ENCODE results near the gene TAAR1.
"Not testable (repeated sequence)": the region's sequence is repeated elsewhere in the genome, so short reads cannot be mapped to it uniquely, and the experiment has no call there.

Gene TAAR1

DNA sequence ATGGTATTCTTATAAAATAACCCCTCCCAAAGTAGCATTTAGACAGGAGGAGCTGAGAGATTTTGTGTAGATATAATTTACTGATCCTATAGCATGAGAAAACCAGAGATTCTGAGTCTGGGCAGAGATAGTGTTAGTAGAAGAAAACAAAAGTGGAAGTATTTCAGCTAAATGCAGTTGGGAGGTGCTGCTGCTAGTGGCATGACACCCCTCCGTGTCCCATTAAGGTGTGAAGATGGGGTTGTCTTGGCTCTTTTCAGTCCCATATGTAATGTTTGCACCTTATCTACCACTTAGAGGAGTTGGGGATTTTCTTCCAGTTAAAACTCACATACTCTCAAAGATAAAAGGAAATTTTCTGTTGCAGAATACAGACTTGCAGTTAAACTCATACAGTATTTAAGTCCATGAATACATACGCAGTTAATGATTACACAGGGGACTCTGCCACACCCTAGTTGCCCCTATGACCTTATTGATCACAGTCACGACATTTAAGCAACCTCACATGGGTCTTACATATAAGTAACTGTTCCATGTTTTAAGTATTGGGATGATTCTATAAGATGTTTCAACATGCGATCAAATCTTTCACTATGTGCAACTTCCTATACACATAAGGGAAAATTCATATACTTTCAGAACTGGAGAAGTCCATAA is 46.4 kb downstream of the TAAR1 start:
- ChIA-PET POLR2A (interaction anchor here (0.7 kb wide), 1 partner anchor 358 kb away, joined by 3 read pairs; no protein-coding TSS in a partner anchor), CTCF (no interaction called here)
- DNase-seq (ENCODE audit: extremely low spot score), result no peak
- TF ChIP-seq SP1 (IDR thresholded peaks at IDR 0.05) (no peak), FOXA1 (IDR thresholded peaks at IDR 0.05) (no peak), ELF4 (IDR thresholded peaks at IDR 0.05) (no peak), LEF1 (IDR thresholded peaks at IDR 0.05; ENCODE audit: borderline replicate concordance) (no peak), FOXK2 (IDR thresholded peaks at IDR 0.05) (no peak), ARNT (IDR thresholded peaks at IDR 0.05) (no peak), SUZ12 (IDR thresholded peaks at IDR 0.05) (no peak), ZNF384 (IDR thresholded peaks at IDR 0.05) (no peak)

DNA sequence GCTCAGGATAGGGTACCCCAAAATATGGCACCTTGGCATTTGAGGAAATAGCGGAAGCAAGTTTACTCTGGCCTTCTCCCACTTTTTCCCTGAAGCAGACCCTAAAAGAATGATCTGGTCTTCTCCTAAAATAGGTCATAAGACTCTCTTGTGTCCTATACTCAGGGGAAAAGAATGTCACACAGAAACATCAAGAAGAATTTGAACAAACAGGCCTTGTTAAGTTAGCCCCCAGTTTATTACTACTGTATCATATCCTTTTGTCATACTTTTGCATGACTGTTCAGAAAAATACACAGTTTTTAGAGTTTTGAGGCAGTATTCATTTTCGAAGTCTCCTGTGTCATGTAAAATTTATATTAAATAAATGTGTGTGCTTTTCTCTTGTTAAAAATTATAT is 47.4 kb downstream of the TAAR1 start:
- ChIA-PET CTCF (no interaction called here), POLR2A (no interaction called here)
- DNase-seq (ENCODE audit: extremely low spot score), result no peak
- TF ChIP-seq L3MBTL2 (conservative IDR thresholded peaks at IDR 0.05) (no peak), BHLHE40 (IDR thresholded peaks at IDR 0.05; ENCODE audit: borderline replicate concordance) (no peak), ELF4 (IDR thresholded peaks at IDR 0.05) (no peak), NFRKB (IDR thresholded peaks at IDR 0.05) (no peak), SP1 (IDR thresholded peaks at IDR 0.05) (no peak), FOXA1 (IDR thresholded peaks at IDR 0.05) (no peak), TARDBP (IDR thresholded peaks at IDR 0.05) (no peak), FOXK2 (IDR thresholded peaks at IDR 0.05) (no peak), CTBP1 (IDR thresholded peaks at IDR 0.05; ENCODE audit: borderline replicate concordance) (no peak), ZNF384 (IDR thresholded peaks at IDR 0.05) (no peak), HDGF (IDR thresholded peaks at IDR 0.05; ENCODE audit: borderline replicate concordance) (no peak), FOXM1 (IDR thresholded peaks at IDR 0.05; ENCODE audit: borderline replicate concordance) (no peak), ARNT (IDR thresholded peaks at IDR 0.05) (no peak)
- TF ChIP-seq, protein P1, sequence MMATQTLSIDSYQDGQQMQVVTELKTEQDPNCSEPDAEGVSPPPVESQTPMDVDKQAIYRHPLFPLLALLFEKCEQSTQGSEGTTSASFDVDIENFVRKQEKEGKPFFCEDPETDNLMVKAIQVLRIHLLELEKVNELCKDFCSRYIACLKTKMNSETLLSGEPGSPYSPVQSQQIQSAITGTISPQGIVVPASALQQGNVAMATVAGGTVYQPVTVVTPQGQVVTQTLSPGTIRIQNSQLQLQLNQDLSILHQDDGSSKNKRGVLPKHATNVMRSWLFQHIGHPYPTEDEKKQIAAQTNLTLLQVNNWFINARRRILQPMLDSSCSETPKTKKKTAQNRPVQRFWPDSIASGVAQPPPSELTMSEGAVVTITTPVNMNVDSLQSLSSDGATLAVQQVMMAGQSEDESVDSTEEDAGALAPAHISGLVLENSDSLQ (IDR thresholded peaks at IDR 0.05), result no peak

DNA sequence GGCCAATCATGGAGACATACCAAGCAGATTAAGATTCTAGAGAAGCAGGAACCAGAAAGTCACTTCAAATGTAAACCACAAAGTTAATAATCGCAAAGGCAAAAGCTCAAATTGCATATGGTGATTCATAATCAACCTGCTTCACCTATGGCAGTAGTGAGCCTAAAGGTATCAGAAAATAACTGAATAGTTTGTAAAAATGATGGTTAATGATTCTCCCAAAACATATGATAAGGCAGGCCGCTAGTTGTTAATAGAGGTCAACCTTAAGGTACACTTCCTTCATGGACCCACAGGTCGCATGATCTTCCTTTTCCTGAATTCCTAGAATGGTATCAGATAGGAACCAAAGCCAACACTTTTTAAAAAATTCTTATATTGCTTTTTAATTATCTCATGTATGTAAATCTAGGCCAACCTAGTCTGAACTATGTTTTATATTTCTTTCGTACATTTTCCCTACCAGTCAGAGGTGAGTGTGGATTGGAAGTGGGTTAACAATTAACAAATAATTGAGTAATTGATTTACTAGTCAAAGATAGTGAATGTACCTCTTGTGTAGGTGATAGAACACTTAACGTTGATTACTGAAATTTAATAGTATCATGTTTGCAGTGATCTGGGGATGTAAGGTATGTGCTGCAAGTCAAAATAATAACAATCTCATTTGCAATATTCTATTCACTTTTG is 51.3 kb downstream of the TAAR1 start:
- no peak for TF ChIP-seq LEF1 (IDR thresholded peaks at IDR 0.05; ENCODE audit: borderline replicate concordance)
- no peak for TF ChIP-seq BHLHE40 (IDR thresholded peaks at IDR 0.05; ENCODE audit: borderline replicate concordance)
- TF ChIP-seq FOXA1 (IDR thresholded peaks at IDR 0.05), result no peak
- no peak for TF ChIP-seq ELF4 (IDR thresholded peaks at IDR 0.05)
- TF ChIP-seq SUZ12 (IDR thresholded peaks at IDR 0.05), result no peak
- TF ChIP-seq NFRKB (IDR thresholded peaks at IDR 0.05), result no peak
- TF ChIP-seq ZNF384 (IDR thresholded peaks at IDR 0.05), result no peak
- TF ChIP-seq FOXM1 (IDR thresholded peaks at IDR 0.05; ENCODE audit: borderline replicate concordance), result no peak
- no peak for TF ChIP-seq TARDBP (IDR thresholded peaks at IDR 0.05)
- TF ChIP-seq, protein P1 (IDR thresholded peaks at IDR 0.05), result no peak
- TF ChIP-seq SP1 (IDR thresholded peaks at IDR 0.05), result no peak
- no peak for TF ChIP-seq HDGF (IDR thresholded peaks at IDR 0.05; ENCODE audit: borderline replicate concordance)
- TF ChIP-seq CTBP1 (IDR thresholded peaks at IDR 0.05; ENCODE audit: borderline replicate concordance), result no peak
- TF ChIP-seq FOXK2 (IDR thresholded peaks at IDR 0.05), result no peak
- no peak for TF ChIP-seq L3MBTL2 (conservative IDR thresholded peaks at IDR 0.05)
- TF ChIP-seq ARNT (IDR thresholded peaks at IDR 0.05), result no peak
- CTCF ChIA-PET, result no interaction called here
- no peak for DNase-seq (ENCODE audit: extremely low spot score)
- POLR2A ChIA-PET, result no interaction called here

DNA sequence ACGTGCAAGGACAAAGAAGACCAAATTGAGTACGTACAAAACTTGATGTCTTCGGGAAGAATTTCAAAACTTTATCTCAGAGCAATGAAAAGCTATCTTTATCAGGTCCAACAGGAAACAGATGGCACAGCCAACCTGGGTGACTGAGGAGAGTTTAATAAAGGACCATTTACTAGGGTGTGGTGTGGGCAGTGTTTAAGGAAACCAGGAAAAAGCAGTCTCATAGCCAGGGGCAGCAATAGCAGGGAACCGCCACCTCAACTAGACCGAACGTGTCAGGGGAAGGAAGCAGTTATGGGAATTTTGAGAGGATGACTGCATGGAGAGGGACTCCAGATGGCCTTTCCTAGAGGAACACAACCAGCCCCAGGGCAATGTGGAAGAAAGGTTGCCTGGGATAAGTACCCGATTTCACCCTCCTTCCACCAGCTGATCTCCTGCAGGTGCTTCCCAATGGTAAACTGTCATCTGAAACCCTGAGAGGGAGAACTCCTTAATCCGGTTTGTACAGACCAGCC is 54.3 kb downstream of the TAAR1 start:
- POLR2A ChIA-PET, result no interaction called here
- DNase-seq (ENCODE audit: extremely low spot score), result no peak
- CTCF ChIA-PET, result interaction anchor here (0.6 kb wide), 1 partner anchor 16 kb away, joined by 5 read pairs; no protein-coding TSS in a partner anchor
- TF ChIP-seq TARDBP (IDR thresholded peaks at IDR 0.05) (no peak), NFRKB (IDR thresholded peaks at IDR 0.05) (no peak), FOXA1 (IDR thresholded peaks at IDR 0.05) (no peak), HDGF (IDR thresholded peaks at IDR 0.05; ENCODE audit: borderline replicate concordance) (no peak), SP1 (IDR thresholded peaks at IDR 0.05) (no peak), FOXM1 (IDR thresholded peaks at IDR 0.05; ENCODE audit: borderline replicate concordance) (no peak), BHLHE40 (IDR thresholded peaks at IDR 0.05; ENCODE audit: borderline replicate concordance) (no peak), ZNF384 (IDR thresholded peaks at IDR 0.05) (no peak), SUZ12 (IDR thresholded peaks at IDR 0.05) (no peak), FOXK2 (IDR thresholded peaks at IDR 0.05) (no peak), L3MBTL2 (conservative IDR thresholded peaks at IDR 0.05) (no peak), ARNT (IDR thresholded peaks at IDR 0.05) (no peak)
- TF ChIP-seq, protein P1 (IDR thresholded peaks at IDR 0.05), result no peak

DNA sequence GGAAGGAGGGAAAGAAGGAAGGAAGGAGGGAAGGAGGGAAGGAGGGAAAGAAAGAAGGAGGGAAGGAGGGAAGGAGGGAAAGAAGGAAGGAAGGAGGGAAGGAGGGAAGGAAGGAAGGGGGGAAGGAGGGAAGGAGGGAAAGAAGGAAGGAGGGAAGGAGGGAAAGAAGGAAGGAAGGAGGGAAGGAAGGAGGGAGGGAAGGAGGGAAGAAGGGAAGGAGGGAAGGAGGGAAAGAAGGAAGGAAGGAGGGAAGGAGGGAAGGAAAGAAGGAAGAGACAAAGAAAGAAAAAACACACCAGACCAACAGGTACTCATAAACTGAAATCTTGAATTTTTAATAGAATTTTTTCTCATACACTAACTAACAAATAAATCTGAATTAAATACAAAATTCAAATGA is 58.1 kb downstream of the TAAR1 start:
- CTCF ChIA-PET; DNase-seq (ENCODE audit: extremely low spot score); POLR2A ChIA-PET: not testable (repeated sequence)

DNA sequence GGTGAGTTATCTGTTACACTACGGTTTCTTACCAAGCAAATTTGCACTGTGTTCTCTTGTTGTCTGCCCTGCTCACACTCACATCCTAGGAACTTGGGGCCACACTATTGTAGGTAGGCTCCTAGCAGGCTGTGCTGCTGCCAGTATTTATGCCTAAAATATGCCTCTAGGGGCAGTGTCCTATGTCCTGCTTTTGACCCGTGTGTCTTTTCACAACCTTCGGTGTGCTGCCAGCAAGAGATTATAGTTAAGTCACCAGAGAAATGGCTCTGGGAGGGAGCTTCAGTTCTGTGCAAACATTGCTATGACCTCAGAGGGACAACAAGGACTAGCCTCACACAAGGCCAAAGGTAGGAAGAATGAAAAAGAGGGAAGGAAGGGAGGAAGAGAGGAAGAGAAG is 60.5 kb downstream of the TAAR1 start:
- POLR2A ChIA-PET, result no interaction called here
- CTCF ChIA-PET, result interaction anchor here (0.6 to 1.6 kb wide), 7 partner anchors 8 to 130 kb away, joined by 3 to 5 read pairs (median 3); no protein-coding TSS in a partner anchor
- peak; percentile 71 for DNase-seq (ENCODE audit: extremely low spot score)
- TF ChIP-seq BHLHE40 (IDR thresholded peaks at IDR 0.05; ENCODE audit: borderline replicate concordance) (no peak), ZNF384 (IDR thresholded peaks at IDR 0.05) (no peak), FOXM1 (IDR thresholded peaks at IDR 0.05; ENCODE audit: borderline replicate concordance) (no peak), SP1 (IDR thresholded peaks at IDR 0.05) (no peak), NFRKB (IDR thresholded peaks at IDR 0.05) (no peak), SUZ12 (IDR thresholded peaks at IDR 0.05) (no peak), ARNT (IDR thresholded peaks at IDR 0.05) (no peak), TARDBP (IDR thresholded peaks at IDR 0.05) (no peak), FOXK2 (IDR thresholded peaks at IDR 0.05) (no peak), L3MBTL2 (conservative IDR thresholded peaks at IDR 0.05) (no peak)
- TF ChIP-seq, protein P1 (IDR thresholded peaks at IDR 0.05), result no peak
